Testis (tissue), 2 donors: ENCODE results near the gene FKBP9.

Experiments used
- CTCF ChIP-seq, 3 experiments: fragments of 450-650 bp in 2 of 3; fragments of 200-600 bp in 1 of 3; sonication (generic) in 1 of 3; IDR thresholded peaks; one replicate each; pipeline ENCODE4 v1.5.1; 2016 to 2019; ENCODE audit warnings: antibody characterized with exemption in 3 of 3, mild to moderate bottlenecking in 2 of 3, moderate library complexity in 1 of 3
- POLR2A ChIP-seq: fragments of 450-650 bp; IDR thresholded peaks from one replicate; pipeline ENCODE4 v1.6.1; 2017; ENCODE audit warnings: antibody characterized with exemption, mild to moderate bottlenecking, moderate library complexity

GRCh38 chr7:33040803-33041516 lies 83.7 kb downstream of the FKBP9 start:
- TF ChIP-seq CTCF (IDR thresholded peaks at IDR 0.05), result no peak
- TF ChIP-seq POLR2A, result no peak
